GM12873 (cell line): Measurements from ENCODE around the gene WDR55.

Experiments
- CTCF ChIP-seq: IDR thresholded peaks from 2 replicates; pipeline ENCODE4 v1.5.1; 2012; ENCODE audit warnings: low read depth, mild to moderate bottlenecking, moderate library complexity, low read length, control low read depth; ENCODE audit not compliant: insufficient read depth; ENCODE audit errors: missing control alignments

WDR55 gene

GRCh38 chr5:140639148-140639981 lies 25.3 kb upstream of the WDR55 start, which contains the start of gene TMCO6:
TMCO6 (plus strand) TSS chr5:140639451; CDS start chr5:140639528, 77 bp downstream.
- TF ChIP-seq CTCF = peak; percentile 72

- TF ChIP-seq CTCF = no peak
Observed at GRCh38 chr5:140641716-140642115, 23.0 kb upstream of the WDR55 start.

DNA sequence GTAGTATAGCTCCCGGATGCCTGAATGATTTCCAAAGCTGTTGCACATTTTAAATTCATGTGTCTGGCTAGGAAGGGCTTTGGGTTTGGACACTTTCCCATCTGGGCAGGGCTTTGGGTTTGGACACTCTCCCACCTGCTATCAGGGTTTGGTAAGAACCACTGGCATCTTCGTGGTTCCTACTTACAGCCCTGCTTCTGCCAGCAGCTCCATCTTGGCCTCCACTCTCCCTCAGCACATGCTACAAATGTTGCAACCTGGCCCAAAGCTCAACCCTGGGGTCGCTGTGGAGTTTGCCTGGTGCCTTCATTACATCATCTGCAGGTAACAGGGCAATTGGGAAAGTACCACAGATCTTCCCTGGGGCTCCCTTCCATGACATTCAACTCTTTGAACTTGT lies 22.0 kb upstream of the WDR55 start:
- no peak for TF ChIP-seq CTCF

GRCh38 chr5:140647042-140647419 lies 17.7 kb upstream of the WDR55 start:
- TF ChIP-seq CTCF = no peak

DNA sequence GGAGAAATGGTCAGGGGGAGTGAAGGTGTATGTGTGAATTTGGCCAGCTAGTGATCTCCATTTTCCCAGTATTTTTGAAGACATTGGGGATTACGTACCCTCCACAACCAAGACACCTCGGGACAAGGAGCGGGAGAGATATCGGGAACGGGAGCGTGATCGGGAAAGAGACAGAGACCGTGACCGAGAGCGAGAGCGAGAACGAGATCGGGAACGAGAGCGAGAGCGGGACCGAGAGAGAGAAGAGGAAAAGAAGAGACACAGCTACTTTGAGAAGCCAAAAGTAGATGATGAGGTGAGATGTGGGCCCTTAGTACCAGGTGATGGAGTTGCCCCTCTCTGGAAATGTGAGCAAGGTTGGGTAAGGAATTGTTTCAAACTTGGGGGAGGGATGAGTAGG lies 5.8 kb upstream of the WDR55 start:
- TF ChIP-seq CTCF = no peak

DNA sequence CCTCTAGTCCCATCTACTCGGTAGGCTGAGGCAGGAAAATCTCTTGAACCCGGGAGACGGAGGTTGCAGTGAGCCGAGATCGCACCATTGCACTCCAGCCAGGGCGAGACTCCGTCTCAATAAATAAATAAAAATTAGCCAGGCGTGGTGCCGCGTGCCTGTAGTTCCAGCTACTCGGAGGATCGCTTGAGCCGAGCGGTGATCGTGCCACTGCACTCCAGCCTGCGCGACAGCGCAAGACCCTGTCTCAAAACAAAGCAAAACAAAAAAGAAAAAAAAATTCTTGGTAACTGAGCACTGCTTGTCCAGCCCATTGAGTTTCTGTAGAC lies 710 bp upstream of the WDR55 start:
- no peak for TF ChIP-seq CTCF

DNA sequence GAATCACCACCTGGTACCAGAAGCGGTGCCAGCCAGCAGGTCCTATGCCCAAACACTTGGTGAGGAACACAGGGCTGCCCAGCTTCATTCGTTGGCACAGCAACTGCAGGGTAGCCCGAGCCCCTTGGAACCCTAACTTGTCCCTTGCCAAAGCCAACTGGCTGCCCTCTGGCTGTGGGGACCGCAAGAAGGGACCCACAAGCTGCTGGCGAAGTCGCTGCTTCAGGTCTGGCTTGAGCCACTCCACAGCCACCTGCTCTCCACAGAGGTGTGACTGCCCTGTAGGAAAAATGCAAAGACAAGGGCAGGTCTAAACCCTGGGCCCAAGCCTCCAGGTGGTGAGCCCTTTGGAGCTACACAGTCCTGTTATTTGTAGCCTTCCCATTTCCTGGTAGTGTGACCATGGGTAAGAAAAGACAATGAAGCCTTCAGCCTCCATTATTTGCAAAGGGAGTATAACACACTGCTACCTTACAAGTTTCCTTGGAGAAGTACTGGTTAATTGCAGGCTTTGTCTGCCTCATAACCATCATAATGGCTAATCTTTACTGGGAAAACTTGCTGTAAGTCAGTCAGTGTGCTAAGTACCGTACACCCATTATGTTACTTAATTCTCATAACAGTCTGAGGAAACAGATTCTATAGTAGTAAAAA lies 6.9 kb downstream of the WDR55 start:
- TF ChIP-seq CTCF = no peak
